Measurements from ENCODE around the gene ARHGAP18. TPM values are rescaled to one million over a fixed set of nuclear protein-coding genes. Genes with fewer than 3 reads are reported as not detected.
"Not testable (repeated sequence)": the region's sequence is repeated elsewhere in the genome, so short reads cannot be mapped to it uniquely, and the experiment has no call there.

ARHGAP18 gene
- total RNA-seq, 2 experiments from 2014 or later = 5.2 to 6.8 TPM

DNA sequence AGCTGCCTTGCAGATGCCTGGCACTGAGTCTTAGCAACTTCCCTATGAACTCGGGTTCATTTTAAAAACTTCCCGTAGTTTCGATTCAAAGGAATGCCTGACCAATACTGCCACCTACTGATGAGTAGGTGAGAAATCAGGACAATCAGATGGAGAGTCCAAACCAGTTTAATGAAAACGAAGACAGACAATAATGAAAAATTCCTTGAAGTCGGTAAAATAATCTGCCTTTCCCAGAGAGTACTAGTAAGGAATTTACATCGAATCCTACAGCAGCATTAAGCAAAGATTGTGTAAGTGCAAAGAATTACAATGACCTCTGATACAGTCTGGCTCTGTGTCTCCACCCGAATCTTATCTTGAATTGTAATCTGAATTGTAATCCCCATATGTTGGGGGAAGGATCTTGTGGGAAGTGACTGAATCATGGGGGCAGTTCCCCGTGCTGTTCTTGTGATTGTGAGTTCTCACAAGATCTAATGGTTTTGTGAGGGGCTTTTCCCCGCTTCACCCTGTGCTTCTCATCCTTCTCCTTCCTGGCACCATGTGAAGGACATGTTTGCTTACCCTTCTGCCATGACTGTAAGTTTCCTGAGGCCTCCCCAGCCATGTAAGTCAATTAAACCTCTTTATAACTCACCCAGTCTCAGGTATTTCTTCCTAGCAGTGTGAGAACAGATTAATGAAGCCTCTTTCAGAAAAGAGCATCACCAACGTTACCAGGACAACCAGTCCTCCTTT is 134.4 kb downstream of the ARHGAP18 start:
- Mint-ChIP-seq H3K27me3 (no peaks in the 10 kb centered on the region), H3K4me3 (no peak overlapping the region), H3K4me1 (peaks cover 8% of the 10 kb centered on the region), H3K36me3 (ENCODE audit: low read depth) (peaks cover 9% of the 10 kb centered on the region), H3K27ac (no peak overlapping the region), H3K9me3 (ENCODE audit: low read depth) (peaks cover 15% of the 10 kb centered on the region)
- ChIA-PET CTCF (interaction anchor here (0.6 to 1.7 kb wide), 6 partner anchors 9 to 879 kb away, joined by 3 to 8 read pairs (median 4); partner anchors contain the start of gene ARHGAP18), POLR2A (no interaction called here)
- no peak for ATAC-seq
- intact Hi-C loops (cut with DNase I, micrococcal nuclease) = loop anchor here (2.0 to 10.0 kb wide), 3 partner anchors 77 to 851 kb away; no protein-coding TSS in a partner anchor
- DNase-seq = no peak

DNA sequence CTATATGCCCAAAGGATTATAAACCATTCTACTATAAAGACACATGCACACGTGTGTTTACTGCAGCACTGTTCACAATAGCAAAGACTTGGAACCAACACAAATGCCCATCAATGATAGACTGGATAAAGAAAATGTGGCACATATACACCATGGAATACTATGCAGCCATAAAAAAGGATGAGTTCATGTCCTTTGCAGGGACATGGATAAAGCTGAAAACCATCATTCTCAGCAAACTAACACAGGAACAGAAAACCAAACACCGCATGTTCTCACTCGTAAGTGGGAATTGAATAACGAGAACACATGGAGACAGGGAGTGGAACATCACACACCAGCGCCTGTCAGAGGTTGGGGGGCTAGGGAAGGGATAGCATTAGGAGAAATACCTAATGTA is 135.4 kb downstream of the ARHGAP18 start:
- H3K4me1 Mint-ChIP-seq, POLR2A ChIA-PET, H3K27me3 Mint-ChIP-seq, ATAC-seq, H3K27ac Mint-ChIP-seq, H3K4me3 Mint-ChIP-seq, DNase-seq: not testable (repeated sequence)
- CTCF ChIA-PET = interaction anchor here (0.7 to 1.7 kb wide), 4 partner anchors 8 to 768 kb away, joined by 3 to 8 read pairs (median 4); partner anchors contain the start of gene ARHGAP18
- Mint-ChIP-seq H3K36me3 (ENCODE audit: low read depth) (peaks cover 10% of the 10 kb centered on the region), H3K9me3 (ENCODE audit: low read depth) (peaks cover 15% of the 10 kb centered on the region)
- intact Hi-C loops (cut with DNase I, micrococcal nuclease) = loop anchor here (2.0 to 10.0 kb wide), 3 partner anchors 76 to 850 kb away; no protein-coding TSS in a partner anchor

DNA sequence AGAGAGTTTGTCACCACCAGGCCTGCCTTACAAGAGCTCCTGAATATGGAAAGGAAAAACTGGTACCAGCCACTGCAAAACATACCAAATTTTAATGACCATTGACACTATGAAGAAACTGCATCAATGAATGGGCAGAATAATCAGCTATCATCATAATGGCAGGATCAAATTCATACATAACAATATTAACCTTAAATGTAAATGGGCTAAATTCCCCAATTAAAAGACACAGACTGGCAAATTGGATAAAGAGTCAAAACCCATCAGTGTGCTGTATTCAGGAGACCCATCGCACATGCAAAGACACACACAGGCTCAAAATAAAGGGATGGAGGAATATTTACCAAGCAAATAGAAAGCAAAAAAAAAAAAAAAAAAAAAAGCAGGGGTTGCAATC is 139.0 kb downstream of the ARHGAP18 start:
- H3K27ac Mint-ChIP-seq, H3K4me1 Mint-ChIP-seq, DNase-seq, H3K27me3 Mint-ChIP-seq, ATAC-seq, POLR2A ChIA-PET, H3K4me3 Mint-ChIP-seq: not testable (repeated sequence)
- Mint-ChIP-seq H3K9me3 (ENCODE audit: low read depth) (peaks cover 15% of the 10 kb centered on the region), H3K36me3 (ENCODE audit: low read depth) (peaks cover 10% of the 10 kb centered on the region)
- CTCF ChIA-PET = interaction anchor here (0.7 to 1.5 kb wide), 3 partner anchors 20 to 1051 kb away, joined by 3 to 5 read pairs (median 3); partner anchors contain the start of gene PTPRK
- intact Hi-C loops (cut with DNase I, micrococcal nuclease) = loop anchor here (10.0 kb wide), 2 partner anchors 766 to 846 kb away; no protein-coding TSS in a partner anchor

- DNase-seq (no peak), ATAC-seq (no peak)
- H3K4me1 Mint-ChIP-seq = peaks cover 3% of the 10 kb centered on the region
- H3K4me3 Mint-ChIP-seq = no peak overlapping the region
- intact Hi-C loops (cut with DNase I, micrococcal nuclease) = loop anchor here in 1 of 2 experiments (5.0 kb wide), 1 partner anchor 196 kb away; no protein-coding TSS in a partner anchor
- H3K27me3 Mint-ChIP-seq = no peaks in the 10 kb centered on the region
- H3K36me3 Mint-ChIP-seq (ENCODE audit: low read depth) = peaks cover 10% of the 10 kb centered on the region
- POLR2A ChIA-PET = no interaction called here
- peaks cover 13% of the 10 kb centered on the region for H3K9me3 Mint-ChIP-seq (ENCODE audit: low read depth)
- H3K27ac Mint-ChIP-seq = no peak overlapping the region
- CTCF ChIA-PET = interaction anchor here (1.1 to 3.8 kb wide), 4 partner anchors 30 to 69 kb away, joined by 3 to 27 read pairs (median 12); no protein-coding TSS in a partner anchor
These were observed 142.0 kb downstream of the ARHGAP18 start for GRCh38 chr6:129568015-129568414.

- intact Hi-C loops (cut with DNase I, micrococcal nuclease) = loop anchor here (1.0 to 5.0 kb wide), 4 partner anchors 64 to 195 kb away; no protein-coding TSS in a partner anchor
- H3K4me3 Mint-ChIP-seq = no peak overlapping the region
- peaks cover 13% of the 10 kb centered on the region for H3K9me3 Mint-ChIP-seq (ENCODE audit: low read depth)
- DNase-seq (peak; percentile 76), ATAC-seq (peak; percentile 68)
- no peak overlapping the region for H3K27ac Mint-ChIP-seq
- H3K36me3 Mint-ChIP-seq (ENCODE audit: low read depth) = peaks cover 10% of the 10 kb centered on the region
- CTCF ChIA-PET = interaction anchor here (0.7 to 3.8 kb wide), 5 partner anchors 8 to 68 kb away, joined by 3 to 27 read pairs (median 4); no protein-coding TSS in a partner anchor
- no peaks in the 10 kb centered on the region for H3K27me3 Mint-ChIP-seq
- POLR2A ChIA-PET = no interaction called here
- peaks cover 3% of the 10 kb centered on the region for H3K4me1 Mint-ChIP-seq
These were observed 142.6 kb downstream of the ARHGAP18 start for GRCh38 chr6:129567374-129567773.

GRCh38 chr6:129565811-129566210 is 144.2 kb downstream of the ARHGAP18 start:
- ChIA-PET POLR2A (no interaction called here), CTCF (interaction anchor here (0.7 to 3.8 kb wide), 13 partner anchors 8 to 212 kb away, joined by 3 to 27 read pairs (median 3); no protein-coding TSS in a partner anchor)
- DNase-seq = no peak
- no peak overlapping the region for H3K27ac Mint-ChIP-seq
- peaks cover 3% of the 10 kb centered on the region for H3K4me1 Mint-ChIP-seq
- ATAC-seq = no peak
- intact Hi-C loops (cut with DNase I, micrococcal nuclease) = loop anchor here (2.0 to 5.0 kb wide), 2 partner anchors 67 to 194 kb away; no protein-coding TSS in a partner anchor
- no peak overlapping the region for H3K4me3 Mint-ChIP-seq
- peaks cover 3% of the 10 kb centered on the region for H3K36me3 Mint-ChIP-seq (ENCODE audit: low read depth)
- peaks cover under 1% of the 10 kb centered on the region for H3K9me3 Mint-ChIP-seq (ENCODE audit: low read depth)
- H3K27me3 Mint-ChIP-seq = no peaks in the 10 kb centered on the region

DNA sequence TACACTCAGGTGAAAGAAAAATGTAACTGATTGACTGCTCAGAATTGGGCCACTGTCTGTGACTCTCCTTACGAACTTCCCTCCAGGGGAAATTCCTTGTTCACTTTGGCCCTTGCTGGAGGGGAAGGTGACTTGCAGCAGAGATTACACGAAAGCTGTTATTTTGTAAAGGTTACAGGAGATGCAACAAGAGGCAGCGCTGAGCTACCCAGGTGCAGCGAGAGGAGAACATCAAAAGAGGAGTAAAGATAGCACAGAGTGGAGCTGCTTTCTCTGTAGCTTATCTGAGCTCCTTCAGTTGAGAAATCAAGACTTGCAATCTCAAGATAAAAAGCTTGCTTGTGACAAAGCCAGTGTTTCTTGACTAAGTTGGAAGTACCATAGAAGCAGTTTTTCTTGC is 144.6 kb downstream of the ARHGAP18 start:
- POLR2A ChIA-PET = no interaction called here

GRCh38 chr6:129558248-129558647 is 151.7 kb downstream of the ARHGAP18 start:
- Mint-ChIP-seq H3K4me3 (no peak overlapping the region), H3K9me3 (ENCODE audit: low read depth) (no peaks in the 10 kb centered on the region), H3K27ac (no peak overlapping the region), H3K36me3 (ENCODE audit: low read depth) (no peaks in the 10 kb centered on the region), H3K27me3 (no peaks in the 10 kb centered on the region), H3K4me1 (no peaks in the 10 kb centered on the region)
- intact Hi-C loops (cut with DNase I, micrococcal nuclease) = no loop called here
- ATAC-seq = no peak
- ChIA-PET POLR2A (no interaction called here), CTCF (interaction anchor here (0.9 kb wide), 1 partner anchor 8 kb away, joined by 4 read pairs; no protein-coding TSS in a partner anchor)
- DNase-seq = no peak

More for the DNA sequence above, 144.6 kb downstream of the ARHGAP18 start:
- intact Hi-C loops (cut with DNase I, micrococcal nuclease) = loop anchor here in 1 of 2 experiments (5.0 kb wide), 1 partner anchor 193 kb away; no protein-coding TSS in a partner anchor
- Mint-ChIP-seq H3K27ac (no peak overlapping the region), H3K36me3 (ENCODE audit: low read depth) (no peaks in the 10 kb centered on the region), H3K9me3 (ENCODE audit: low read depth) (no peaks in the 10 kb centered on the region), H3K27me3 (no peaks in the 10 kb centered on the region), H3K4me1 (peaks cover 3% of the 10 kb centered on the region), H3K4me3 (no peak overlapping the region)
- no peak for DNase-seq
- CTCF ChIA-PET = interaction anchor here (0.7 to 3.8 kb wide), 13 partner anchors 8 to 212 kb away, joined by 3 to 27 read pairs (median 3); no protein-coding TSS in a partner anchor
- ATAC-seq = no peak

DNA sequence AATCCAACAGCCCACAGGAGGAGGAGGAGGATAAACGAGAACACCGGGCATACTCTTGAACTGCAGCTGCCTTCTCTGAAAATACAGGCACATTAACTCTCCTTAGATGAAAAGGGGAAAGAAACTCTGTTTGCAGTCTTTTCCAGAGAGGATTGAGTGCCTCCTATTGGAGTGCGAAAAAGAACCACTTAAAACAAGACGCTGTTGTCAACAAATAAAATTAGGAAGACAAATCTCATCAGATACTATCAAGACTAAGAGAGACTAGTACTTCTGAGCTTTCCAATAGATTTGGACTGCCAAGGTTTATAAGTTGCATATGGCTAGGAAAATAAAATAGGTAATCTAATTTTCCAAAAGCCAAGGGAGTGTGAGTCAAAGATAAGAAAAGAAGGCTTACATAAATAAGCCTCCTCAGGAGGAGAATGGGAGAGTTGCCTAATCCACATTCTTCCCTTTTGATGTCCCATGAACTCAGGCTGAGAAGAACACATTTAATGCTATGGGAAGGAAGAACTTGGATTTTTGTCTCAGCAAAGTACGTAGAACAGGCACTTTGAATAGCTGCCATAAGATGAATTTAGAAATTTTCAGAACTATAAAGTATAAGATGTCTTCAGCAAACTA is 154.7 kb downstream of the ARHGAP18 start:
- Mint-ChIP-seq H3K4me1 (no peaks in the 10 kb centered on the region), H3K27me3 (no peaks in the 10 kb centered on the region), H3K27ac (no peak overlapping the region), H3K4me3 (no peak overlapping the region), H3K9me3 (ENCODE audit: low read depth) (no peaks in the 10 kb centered on the region), H3K36me3 (ENCODE audit: low read depth) (no peaks in the 10 kb centered on the region)
- ATAC-seq (no peak), DNase-seq (no peak)
- intact Hi-C loops (cut with DNase I, micrococcal nuclease) = no loop called here
- ChIA-PET POLR2A (no interaction called here), CTCF (interaction anchor here (0.5 to 2.6 kb wide), 2 partner anchors 55 to 72 kb away, joined by 4 to 9 read pairs; no protein-coding TSS in a partner anchor)

- H3K9me3 Mint-ChIP-seq (ENCODE audit: low read depth) = no peaks in the 10 kb centered on the region
- H3K36me3 Mint-ChIP-seq (ENCODE audit: low read depth) = no peaks in the 10 kb centered on the region
- no peak overlapping the region for H3K4me3 Mint-ChIP-seq
- intact Hi-C loops (cut with DNase I, micrococcal nuclease) = no loop called here
- ChIA-PET POLR2A (no interaction called here), CTCF (interaction anchor here (2.6 kb wide), 1 partner anchor 53 kb away, joined by 9 read pairs; no protein-coding TSS in a partner anchor)
- no peaks in the 10 kb centered on the region for H3K4me1 Mint-ChIP-seq
- H3K27ac Mint-ChIP-seq = no peak overlapping the region
- ATAC-seq = no peak
- no peaks in the 10 kb centered on the region for H3K27me3 Mint-ChIP-seq
- DNase-seq = no peak
These were observed 157.6 kb downstream of the ARHGAP18 start for GRCh38 chr6:129552413-129552812.

DNA sequence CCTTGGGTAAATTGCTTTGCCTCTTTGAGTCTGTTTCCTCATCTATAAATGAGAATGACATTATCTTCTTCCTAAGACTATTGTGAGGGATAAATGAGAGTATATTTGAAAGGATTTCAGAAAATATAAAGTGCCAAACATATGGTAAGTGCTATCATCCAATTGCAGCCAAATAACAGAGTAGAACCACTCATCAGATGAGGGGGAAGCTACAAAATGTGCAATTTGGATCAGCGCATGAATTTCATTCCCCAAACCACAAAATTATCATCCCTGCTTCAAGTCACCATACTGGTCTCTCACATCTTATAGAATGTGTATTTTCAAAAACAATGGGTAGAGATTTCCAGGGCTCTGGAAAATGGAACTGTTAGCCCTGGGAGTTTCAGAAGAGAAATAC is 158.5 kb downstream of the ARHGAP18 start:
- ChIA-PET POLR2A (no interaction called here), CTCF (interaction anchor here (1.3 kb wide), 1 partner anchor 11 kb away, joined by 3 read pairs; no protein-coding TSS in a partner anchor)
- H3K27me3 Mint-ChIP-seq = no peaks in the 10 kb centered on the region

More for the DNA sequence above, 158.5 kb downstream of the ARHGAP18 start:
- H3K27ac Mint-ChIP-seq = no peak overlapping the region
- ATAC-seq = no peak
- no peak overlapping the region for H3K4me3 Mint-ChIP-seq
- H3K36me3 Mint-ChIP-seq (ENCODE audit: low read depth) = no peaks in the 10 kb centered on the region
- no peaks in the 10 kb centered on the region for H3K9me3 Mint-ChIP-seq (ENCODE audit: low read depth)
- no peaks in the 10 kb centered on the region for H3K4me1 Mint-ChIP-seq
- no peak for DNase-seq
- intact Hi-C loops (cut with DNase I, micrococcal nuclease) = no loop called here

Measured in activated CD4-positive, alpha-beta T cell treated with anti-CD3 and anti-CD28 coated beads for 36 hours (primary cell).